H1 (cell line): Measurements from ENCODE around the gene BIK. TPM values are rescaled to one million over a fixed set of nuclear protein-coding genes. Genes with fewer than 3 reads are reported as not detected.

ENCODE experiments used
- CTCF ChIA-PET: fragments of 300-600 bp; sonication (Branson Sonifier 250); formaldehyde crosslinking; loops from one replicate; lab custom pipeline; 2021; ENCODE audit not compliant: partially characterized antibody; lab: Charles Lee
- POLR2A ChIA-PET: fragments of 300-600 bp; sonication (Branson Sonifier 250); formaldehyde crosslinking; loops from one replicate; lab custom pipeline; 2021; ENCODE audit warnings: inconsistent platforms; ENCODE audit not compliant: partially characterized antibody; lab: Charles Lee
- DNase-seq, 2 experiments: peaks; one replicate each; pipeline versions ENCODE4 v3.0.0 to v3.0.0-alpha.2; 2010 to 2022; ENCODE audit warnings: low spot score in 2 of 2, low read depth in 1 of 2, mixed read lengths in 1 of 2
- FAIRE-seq: peaks from 2 replicates; lab custom pipeline; 2011; peaks lifted over from hg19 to GRCh38; lab: Jason Lieb, UNC
- H2AFZ ChIP-seq: 2 replicates; pipeline ENCODE4 v1.8.1; 2012; ENCODE audit warnings: low read length, inconsistent platforms
- H2AK5ac ChIP-seq: 2 replicates; pipeline ENCODE4 v1.6.1; 2013; ENCODE audit warnings: low read depth, low read length
- H2BK120ac ChIP-seq: replicated peaks from 2 replicates; pipeline ENCODE3; 2013; ENCODE audit warnings: low read depth, low read length, inconsistent platforms
- H2BK12ac ChIP-seq: 2 replicates; pipeline ENCODE4 v1.6.1; 2013; ENCODE audit warnings: low read depth, low read length
- H2BK15ac ChIP-seq: 2 replicates; pipeline ENCODE4 v1.6.1; 2013; ENCODE audit warnings: low read length
- H2BK20ac ChIP-seq: 2 replicates; pipeline ENCODE4 v1.6.1; 2013; ENCODE audit warnings: low read length
- H2BK5ac ChIP-seq: 2 replicates; pipeline ENCODE4 v1.6.1; 2013; ENCODE audit warnings: low read depth, low read length
- H3K14ac ChIP-seq: 2 replicates; pipeline ENCODE4 v1.6.1; 2013; ENCODE audit warnings: inconsistent platforms; ENCODE audit not compliant: insufficient read length
- H3K18ac ChIP-seq: 2 replicates; pipeline ENCODE4 v1.6.1; 2013; ENCODE audit warnings: low read length; ENCODE audit errors: extremely low read depth
- H3K23ac ChIP-seq: 2 replicates; pipeline ENCODE4 v1.6.1; 2013; ENCODE audit warnings: inconsistent platforms; ENCODE audit not compliant: insufficient read length
- H3K23me2 ChIP-seq: 2 replicates; pipeline ENCODE4 v1.6.1; 2013; ENCODE audit warnings: low read depth, low read length
- H3K27ac ChIP-seq: 2 replicates; pipeline ENCODE4 v1.6.1; 2011; ENCODE audit warnings: low read depth, low read length, inconsistent platforms
- H3K27me3 ChIP-seq, 4 experiments: replicated peaks in 1 of 4; 1 replicate in 1 of 4; 2 replicates in 3 of 4; pipeline versions ENCODE4 v1.6.1 to v1.8.1; 2011 to 2013; ENCODE audit warnings: low read length in 3 of 4, mild to moderate bottlenecking in 3 of 4, inconsistent platforms in 2 of 4, mixed read lengths in 2 of 4, moderate library complexity in 1 of 4; ENCODE audit not compliant: control insufficient read depth in 3 of 4, insufficient read depth in 3 of 4; ENCODE audit errors: extremely low read depth in 1 of 4
- H3K36me3 ChIP-seq, 4 experiments: 2 replicates each; pipeline versions ENCODE4 v1.6.1 to v1.8.1; 2011 to 2013; ENCODE audit warnings: mild to moderate bottlenecking in 4 of 4, low read length in 3 of 4, moderate library complexity in 2 of 4, control low read depth in 1 of 4, inconsistent platforms in 1 of 4; ENCODE audit not compliant: insufficient read depth in 4 of 4, control insufficient read depth in 2 of 4
- H3K4ac ChIP-seq: replicated peaks from 2 replicates; pipeline ENCODE3; 2013; ENCODE audit warnings: low read length, low read depth, mixed read lengths, inconsistent platforms; ENCODE audit not compliant: insufficient read length
- H3K4me1 ChIP-seq, 4 experiments: replicated peaks in 1 of 4; 1 replicate in 1 of 4; 2 replicates in 3 of 4; pipeline versions ENCODE4 v1.6.1 to v1.8.1; 2011 to 2013; ENCODE audit warnings: low read length in 3 of 4, inconsistent platforms in 2 of 4, mixed read lengths in 1 of 4; ENCODE audit not compliant: insufficient read depth in 4 of 4, control insufficient read depth in 3 of 4
- H3K4me2 ChIP-seq, 2 experiments: 2 replicates each; pipeline versions ENCODE4 v1.6.1 to v1.8.1; 2011 to 2013; ENCODE audit warnings: low read depth in 2 of 2, low read length in 2 of 2, control low read depth in 1 of 2, inconsistent platforms in 1 of 2, mild to moderate bottlenecking in 1 of 2; ENCODE audit not compliant: insufficient read depth in 1 of 2
- H3K4me3 ChIP-seq, 4 experiments: fragments of 200-600, 300-600 bp in 1 of 4; sonication (generic), shearing (Covaris generic), sonication (Bioruptor Twin) in 1 of 4; 2 replicates each; pipeline versions ENCODE4 v1.5.1 to v1.8.1; 2011 to 2016; ENCODE audit warnings: low read length in 4 of 4, low read depth in 3 of 4, control low read depth in 2 of 4, inconsistent platforms in 2 of 4, mild to moderate bottlenecking in 2 of 4, mixed read lengths in 1 of 4, moderate library complexity in 1 of 4; ENCODE audit not compliant: insufficient read depth in 2 of 4; ENCODE audit errors: extremely low read depth in 1 of 4
- H3K56ac ChIP-seq: replicated peaks from 2 replicates; pipeline ENCODE3; 2013; ENCODE audit warnings: low read depth, mild to moderate bottlenecking, mixed read lengths, low read length, inconsistent platforms; ENCODE audit not compliant: insufficient read length
- H3K79me1 ChIP-seq: 2 replicates; pipeline ENCODE4 v1.6.1; 2013; ENCODE audit warnings: low read depth, low read length, control low read depth
- H3K79me2 ChIP-seq, 2 experiments: 2 replicates each; pipeline versions ENCODE4 v1.6.1 to v1.8.1; 2012 to 2013; ENCODE audit warnings: low read length in 2 of 2, mild to moderate bottlenecking in 2 of 2, inconsistent platforms in 1 of 2; ENCODE audit not compliant: insufficient read depth in 2 of 2, control insufficient read depth in 1 of 2
- H3K9ac ChIP-seq, 4 experiments: replicated peaks in 1 of 4; 1 replicate in 1 of 4; 2 replicates in 3 of 4; pipeline versions ENCODE4 v1.6.1 to v1.8.1; 2011 to 2013; ENCODE audit warnings: low read depth in 3 of 4, low read length in 3 of 4, control low read depth in 2 of 4, mild to moderate bottlenecking in 2 of 4, moderate library complexity in 2 of 4, inconsistent platforms in 1 of 4; ENCODE audit errors: extremely low read depth in 1 of 4
- H3K9me3 ChIP-seq, 2 experiments: 2 replicates each; pipeline versions ENCODE4 v1.6.1 to v1.8.1; 2012 to 2013; ENCODE audit warnings: mild to moderate bottlenecking in 2 of 2, moderate library complexity in 2 of 2, control low read depth in 1 of 2, inconsistent platforms in 1 of 2, low read depth in 1 of 2, low read length in 1 of 2, mixed read lengths in 1 of 2; ENCODE audit not compliant: insufficient read depth in 2 of 2
- H4K20me1 ChIP-seq, 2 experiments: replicated peaks in 1 of 2; 2 replicates each; pipeline versions ENCODE3 to v1.8.1; 2011 to 2013; ENCODE audit warnings: inconsistent platforms in 2 of 2, low read length in 2 of 2, mild to moderate bottlenecking in 1 of 2; ENCODE audit not compliant: insufficient read depth in 2 of 2, control insufficient read depth in 1 of 2
- H4K5ac ChIP-seq: 2 replicates; pipeline ENCODE4 v1.6.1; 2013; ENCODE audit warnings: low read length, low read depth, mixed read lengths, inconsistent platforms; ENCODE audit not compliant: insufficient read length
- H4K8ac ChIP-seq: 2 replicates; pipeline ENCODE4 v1.8.0; 2013; ENCODE audit warnings: mild to moderate bottlenecking, moderate library complexity, low read length, inconsistent platforms; ENCODE audit not compliant: insufficient read depth; ENCODE audit errors: extremely low read depth
- H4K91ac ChIP-seq: replicated peaks from 2 replicates; pipeline ENCODE3; 2013; ENCODE audit warnings: low read length, mixed read lengths, inconsistent platforms; ENCODE audit not compliant: insufficient read length
- ASH2L ChIP-seq: fragments of 200-600, 300-600 bp; sonication (generic); IDR thresholded peaks from one replicate; pipeline ENCODE4 v1.7.1; 2017; ENCODE audit warnings: low read length
- CHD1 ChIP-seq: IDR thresholded peaks from 2 replicates; pipeline ENCODE4 v1.6.1; 2012; ENCODE audit warnings: low read depth, low read length, improper control_type of control experiment
- EGR1 ChIP-seq: IDR thresholded peaks from 2 replicates; pipeline ENCODE4 v1.6.1; 2011; ENCODE audit warnings: low read depth, low read length, borderline replicate concordance
- JUN ChIP-seq: IDR thresholded peaks from 2 replicates; pipeline ENCODE4 v1.6.1; 2011; ENCODE audit warnings: low read depth, mild to moderate bottlenecking, improper control_type of control experiment, low read length
- KDM4A ChIP-seq: IDR thresholded peaks from one replicate; pipeline ENCODE4 v1.7.1; 2012; ENCODE audit warnings: low read depth, mild to moderate bottlenecking, moderate library complexity, low read length, inconsistent platforms; ENCODE audit not compliant: severe bottlenecking
- MAFK ChIP-seq: IDR thresholded peaks from 2 replicates; pipeline ENCODE4 v1.6.1; 2012; ENCODE audit warnings: low read depth, mild to moderate bottlenecking, improper control_type of control experiment, low read length
- POLR2AphosphoS5 ChIP-seq: IDR thresholded peaks from 2 replicates; pipeline ENCODE4 v1.6.1; 2011; ENCODE audit warnings: low read depth, low read length
- RFX5 ChIP-seq: IDR thresholded peaks from 2 replicates; pipeline ENCODE4 v1.6.1; 2011; ENCODE audit warnings: low read depth, low read length, improper control_type of control experiment, borderline replicate concordance
- RXRA ChIP-seq: IDR thresholded peaks from 2 replicates; pipeline ENCODE4 v1.6.1; 2011; ENCODE audit warnings: low read depth, mild to moderate bottlenecking, low read length, moderate library complexity; ENCODE audit not compliant: insufficient read depth
- SIX5 ChIP-seq: IDR thresholded peaks from 2 replicates; pipeline ENCODE4 v1.6.1; 2011; ENCODE audit warnings: mild to moderate bottlenecking, low read depth, low read length
- TBP ChIP-seq: IDR thresholded peaks from 2 replicates; pipeline ENCODE4 v1.6.1; 2011; ENCODE audit warnings: low read depth, low read length, improper control_type of control experiment
- WGBS, 2 experiments: shearing (Covaris generic) in 1 of 2; methylation state at CpG; one replicate each; pipeline versions ENCODE4 v1.1.6 to v1.1.7; 2013 to 2015; ENCODE audit warnings: low lambda C conversion rate in 2 of 2, mixed read lengths in 2 of 2, inconsistent platforms in 1 of 2, low coverage in 1 of 2, missing lambda C conversion rate in 1 of 2; ENCODE audit not compliant: insufficient replicate concordance in 2 of 2, insufficient coverage in 1 of 2, insufficient read length in 1 of 2; ENCODE audit errors: extremely low coverage in 1 of 2, missing lambda C conversion rate in 1 of 2; 5-methylcytosine and 5-hydroxymethylcytosine counted together
- polyA plus RNA-seq, 7 experiments: library from polyadenylated mRNA; depleted of rRNA in 3 of 7; stranded (reverse) in 5 of 7; unstranded in 2 of 7; fragments of >200 nt in 5 of 7; fragments of 200-250 nt in 2 of 7; gene quantifications; 1 replicate in 5 of 7; 2 replicates in 1 of 7; 4 replicates in 1 of 7; pipeline versions ENCODE4 v1.2.1 to v1.2.3, GENCODE V29; 2011 to 2013; ENCODE audit warnings: missing spikeins in 2 of 7, mixed read lengths in 2 of 7
- total RNA-seq: library from RNA; stranded (reverse); fragmentation: NEBNext Ultra II Directional; extraction: Animal tissue kit (Norgen Biotek cat#: 25700); gene quantifications from 2 replicates; pipeline ENCODE4 v1.2.1, GENCODE V29; 2021

Gene BIK
- total and polyA plus RNA-seq, 2 of the 8 experiments (the other 6 are each of a cell fraction or from before 2014, with no cell fraction given), result 3.3 to 5.5 TPM

DNA sequence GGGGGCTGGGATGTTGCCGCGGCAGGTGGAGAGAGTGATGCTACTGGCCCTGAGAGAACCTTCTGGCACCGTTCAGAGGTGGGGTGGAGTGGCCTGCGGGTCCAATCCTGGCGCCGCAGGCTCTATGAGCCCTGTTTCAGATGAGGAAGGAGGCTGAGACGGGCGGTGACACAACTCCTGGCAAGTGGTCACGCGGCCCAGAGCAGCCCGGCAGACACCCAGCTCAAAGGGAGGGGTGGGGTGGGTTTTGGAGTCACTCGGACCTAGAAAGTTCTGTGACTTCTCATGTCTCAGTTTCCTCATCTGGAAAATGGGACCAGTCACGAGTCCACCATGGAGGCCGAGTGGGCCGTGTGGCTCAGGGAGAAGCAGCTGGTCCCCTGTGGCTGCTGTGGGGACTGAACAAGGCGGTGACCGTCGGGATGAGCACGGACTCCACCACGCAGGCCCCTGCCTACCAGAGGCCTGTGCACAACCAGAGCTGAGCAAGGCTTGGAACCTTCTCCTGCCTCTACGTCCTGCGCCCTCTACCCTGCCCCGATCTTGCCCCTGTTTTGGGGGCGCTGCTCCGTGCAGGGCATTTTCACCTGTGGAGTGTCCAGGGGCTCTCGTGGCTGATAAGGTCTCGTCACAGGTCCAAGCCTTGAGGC, 44.5 kb downstream of the BIK start:
- H3K4me1 ChIP-seq, result peaks cover 0 to 19% (median 16%) of the 10 kb centered on the region in 4 experiments; a peak in 6 of 7 replicates
- no peaks in the 10 kb centered on the region for H3K9me3 ChIP-seq
- no peak overlapping the region for H2AK5ac ChIP-seq
- H3K27me3 ChIP-seq, result peaks cover 1 to 21% (median 14%) of the 10 kb centered on the region in 4 experiments
- H3K23ac ChIP-seq, result no peak overlapping the region
- no peak overlapping the region for H3K9ac ChIP-seq
- H2BK15ac ChIP-seq, result no peak overlapping the region
- H3K23me2 ChIP-seq, result peaks cover 13% of the 10 kb centered on the region; the same call in 1 of the 2 replicates
- H3K36me3 ChIP-seq, result no peaks in the 10 kb centered on the region
- H2BK5ac ChIP-seq, result no peak overlapping the region
- H4K8ac ChIP-seq, result no peak overlapping the region
- no peak for DNase-seq
- H3K4ac ChIP-seq, result no peak overlapping the region
- H4K5ac ChIP-seq, result no peak overlapping the region
- CTCF ChIA-PET, result interaction anchor here (0.7 to 1.5 kb wide), 3 partner anchors 9 to 334 kb away, joined by 3 to 4 read pairs (median 3); no protein-coding TSS in a partner anchor
- no peak overlapping the region for H3K14ac ChIP-seq
- FAIRE-seq, result no peak
- H3K4me2 ChIP-seq, result no peak overlapping the region
- no peak overlapping the region for H3K56ac ChIP-seq
- no peak overlapping the region for H3K4me3 ChIP-seq
- H3K79me1 ChIP-seq, result no peaks in the 10 kb centered on the region
- no peak overlapping the region for H3K27ac ChIP-seq
- no peak overlapping the region for H2AFZ ChIP-seq
- POLR2A ChIA-PET, result interaction anchor here (1.3 to 1.7 kb wide), 3 partner anchors 8 to 14 kb away, joined by 3 to 4 read pairs (median 4); no protein-coding TSS in a partner anchor
- H4K91ac ChIP-seq, result no peak overlapping the region
- no peak overlapping the region for H3K18ac ChIP-seq
- 89% methylated on average over 27 of the region's 27 CpGs; no CpG with 5 or more reads in 1 of the 2 experiments for WGBS, 2 experiments
- peaks cover 0 to 2% of the 10 kb centered on the region in 2 experiments for H4K20me1 ChIP-seq
- H2BK12ac ChIP-seq, result no peak overlapping the region
- no peaks in the 10 kb centered on the region for H3K79me2 ChIP-seq
- H2BK20ac ChIP-seq, result no peak overlapping the region
- H2BK120ac ChIP-seq, result no peak overlapping the region
- TF ChIP-seq RXRA (no peak), POLR2AphosphoS5 (no peak), MAFK (no peak), JUN (no peak), RFX5 (no peak), CHD1 (no peak), ASH2L (no peak), SIX5 (no peak), EGR1 (no peak), KDM4A (no peak), TBP (no peak)
